ENCODE data around the gene RXFP1. TPM values are rescaled to one million over a fixed set of nuclear protein-coding genes. Genes with fewer than 3 reads are reported as not detected.

Gene RXFP1
- total and polyA plus RNA-seq, 2 experiments from 2014 or later: 1.2 to 3.1 TPM

- no peak overlapping the region for H3K4me3 ChIP-seq
- H3K4me1 ChIP-seq (ENCODE audit: insufficient read depth): no peaks in the 10 kb centered on the region
- H3K27me3 ChIP-seq (replicated peaks; ENCODE audit: insufficient read depth): no peaks in the 10 kb centered on the region
- H4K20me1 ChIP-seq (ENCODE audit: insufficient read depth): no peaks in the 10 kb centered on the region
- in situ Hi-C loops (cut with MboI): no loop called here
- WGBS, 2 experiments (ENCODE audit: low coverage in 1 of 2, low lambda C conversion rate in 2 of 2, missing lambda C conversion rate in 2 of 2): 80 to 83% methylated on average over 5 of the region's 5 CpGs
- TF ChIP-seq EZH2phosphoT487 (IDR thresholded peaks at IDR 0.05; ENCODE audit: insufficient read depth, low read depth): no peak
- no peak for TF ChIP-seq EZH2 (IDR thresholded peaks at IDR 0.05; ENCODE audit: insufficient read depth, poor library complexity, severe bottlenecking)
- H3K36me3 ChIP-seq (ENCODE audit: low read depth): no peaks in the 10 kb centered on the region
- no peak for DNase-seq
- no peaks in the 10 kb centered on the region for H3K9me3 ChIP-seq (ENCODE audit: low read depth)
- no peak overlapping the region for H3K4me2 ChIP-seq (ENCODE audit: unreplicated experiment)
- H3F3A ChIP-seq (ENCODE audit: insufficient read depth): no peaks in the 10 kb centered on the region
- no peak overlapping the region for H3K27ac ChIP-seq
- no peak overlapping the region for H2AFZ ChIP-seq
- no peak overlapping the region for H3K9ac ChIP-seq
- no peaks in the 10 kb centered on the region for H3K9me2 ChIP-seq (ENCODE audit: insufficient read depth)
- no peaks in the 10 kb centered on the region for H3K79me2 ChIP-seq (ENCODE audit: insufficient read depth)
Observed at GRCh38 chr4:158588777-158589176, 67.1 kb downstream of the RXFP1 start.

GRCh38 chr4:158590306-158590705 is 68.6 kb downstream of the RXFP1 start:
- Histone ChIP-seq H3K9ac (no peak overlapping the region), H3K4me2 (ENCODE audit: unreplicated experiment) (no peak overlapping the region), H3K9me2 (ENCODE audit: insufficient read depth) (no peaks in the 10 kb centered on the region), H3K27me3 (replicated peaks; ENCODE audit: insufficient read depth) (no peaks in the 10 kb centered on the region), H3K9me3 (ENCODE audit: low read depth) (no peaks in the 10 kb centered on the region), H3K79me2 (ENCODE audit: insufficient read depth) (no peaks in the 10 kb centered on the region), H3K27ac (no peak overlapping the region), H3K36me3 (ENCODE audit: low read depth) (no peaks in the 10 kb centered on the region), H2AFZ (no peak overlapping the region), H4K20me1 (ENCODE audit: insufficient read depth) (no peaks in the 10 kb centered on the region), H3F3A (ENCODE audit: insufficient read depth) (no peaks in the 10 kb centered on the region), H3K4me1 (ENCODE audit: insufficient read depth) (no peaks in the 10 kb centered on the region), H3K4me3 (no peak overlapping the region)
- 65 to 69% methylated on average over 4 of the region's 4 CpGs for WGBS, 2 experiments (ENCODE audit: low coverage in 1 of 2, low lambda C conversion rate in 2 of 2, missing lambda C conversion rate in 2 of 2)
- no peak for DNase-seq
- in situ Hi-C loops (cut with MboI): no loop called here
- TF ChIP-seq EZH2 (IDR thresholded peaks at IDR 0.05; ENCODE audit: insufficient read depth, poor library complexity, severe bottlenecking) (no peak), EZH2phosphoT487 (IDR thresholded peaks at IDR 0.05; ENCODE audit: insufficient read depth, low read depth) (no peak)

GRCh38 chr4:158590824-158591223 is 69.1 kb downstream of the RXFP1 start:
- no peak overlapping the region for H3K4me3 ChIP-seq
- no peak for DNase-seq
- H3K9me3 ChIP-seq (ENCODE audit: low read depth): no peaks in the 10 kb centered on the region
- WGBS, 2 experiments (ENCODE audit: low coverage in 1 of 2, low lambda C conversion rate in 2 of 2, missing lambda C conversion rate in 2 of 2): 88 to 92% methylated on average over 3 of the region's 3 CpGs
- TF ChIP-seq EZH2phosphoT487 (IDR thresholded peaks at IDR 0.05; ENCODE audit: insufficient read depth, low read depth) (no peak), EZH2 (IDR thresholded peaks at IDR 0.05; ENCODE audit: insufficient read depth, poor library complexity, severe bottlenecking) (no peak)
- no peaks in the 10 kb centered on the region for H3K36me3 ChIP-seq (ENCODE audit: low read depth)
- H3K27me3 ChIP-seq (replicated peaks; ENCODE audit: insufficient read depth): no peaks in the 10 kb centered on the region
- no peaks in the 10 kb centered on the region for H3K9me2 ChIP-seq (ENCODE audit: insufficient read depth)
- no peaks in the 10 kb centered on the region for H3K4me1 ChIP-seq (ENCODE audit: insufficient read depth)
- in situ Hi-C loops (cut with MboI): no loop called here
- H3F3A ChIP-seq (ENCODE audit: insufficient read depth): no peaks in the 10 kb centered on the region
- H3K9ac ChIP-seq: no peak overlapping the region
- H4K20me1 ChIP-seq (ENCODE audit: insufficient read depth): no peaks in the 10 kb centered on the region
- no peak overlapping the region for H3K4me2 ChIP-seq (ENCODE audit: unreplicated experiment)
- H2AFZ ChIP-seq: no peak overlapping the region
- H3K27ac ChIP-seq: no peak overlapping the region
- no peaks in the 10 kb centered on the region for H3K79me2 ChIP-seq (ENCODE audit: insufficient read depth)

DNA sequence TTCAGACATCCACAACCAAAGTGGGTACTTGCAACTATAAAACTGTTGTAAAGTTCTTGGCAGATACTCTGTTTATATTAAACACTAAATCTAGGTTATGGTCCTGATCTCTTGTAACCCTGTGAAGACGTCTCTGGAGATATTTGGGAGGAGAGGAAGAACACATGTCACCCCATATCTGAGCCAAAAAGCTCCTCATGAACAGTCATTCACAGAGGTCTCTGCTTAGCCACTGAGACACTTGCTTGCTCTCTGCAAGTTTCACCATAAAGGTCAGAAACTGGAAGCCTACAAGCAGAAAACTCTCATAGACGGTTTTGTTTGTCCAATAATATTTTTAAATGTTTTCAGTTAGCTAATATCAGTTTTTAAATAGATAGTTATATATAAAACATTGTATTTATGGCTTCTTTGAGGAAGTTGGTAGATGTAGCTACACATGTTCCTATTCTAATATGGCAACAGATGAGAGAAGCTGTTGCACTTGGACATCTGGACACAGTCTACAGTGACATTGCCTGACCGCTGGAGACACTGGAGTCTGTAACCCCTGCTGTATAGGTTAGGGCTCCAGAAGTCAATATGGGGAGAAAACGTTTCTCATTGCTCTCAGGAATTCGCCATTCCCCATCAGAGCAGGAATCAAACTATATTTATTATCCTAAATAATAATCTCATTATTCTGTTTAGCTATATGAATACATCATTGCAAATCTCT is 76.4 kb downstream of the RXFP1 start:
- Histone ChIP-seq H3K4me2 (ENCODE audit: unreplicated experiment) (no peak overlapping the region), H3K9me2 (ENCODE audit: insufficient read depth) (no peaks in the 10 kb centered on the region), H3K36me3 (ENCODE audit: low read depth) (no peaks in the 10 kb centered on the region), H3K27ac (no peak overlapping the region), H3K27me3 (replicated peaks; ENCODE audit: insufficient read depth) (no peaks in the 10 kb centered on the region), H3K4me3 (no peak overlapping the region), H3F3A (ENCODE audit: insufficient read depth) (no peaks in the 10 kb centered on the region), H3K4me1 (ENCODE audit: insufficient read depth) (no peaks in the 10 kb centered on the region), H2AFZ (peak overlapping the region; percentile 21; the same call in 1 of the 2 replicates), H4K20me1 (ENCODE audit: insufficient read depth) (no peaks in the 10 kb centered on the region), H3K79me2 (ENCODE audit: insufficient read depth) (no peaks in the 10 kb centered on the region), H3K9me3 (ENCODE audit: low read depth) (no peaks in the 10 kb centered on the region), H3K9ac (no peak overlapping the region)
- TF ChIP-seq EZH2phosphoT487 (IDR thresholded peaks at IDR 0.05; ENCODE audit: insufficient read depth, low read depth): no peak
- no peak for TF ChIP-seq EZH2 (IDR thresholded peaks at IDR 0.05; ENCODE audit: insufficient read depth, poor library complexity, severe bottlenecking)
- DNase-seq: no peak
- WGBS, 2 experiments (ENCODE audit: low coverage in 1 of 2, low lambda C conversion rate in 2 of 2, missing lambda C conversion rate in 2 of 2): 72% methylated on average over 5 of the region's 5 CpGs
- in situ Hi-C loops (cut with MboI): no loop called here
